T-helper 1 cell treated with Interleukin-12 subunit alpha and Interleukin-12 subunit beta and Interleukin-4 antibody, amounts not matched to agents 30 μg/mL and 1 μg/mL, for 36 hours (primary cell): Measurements from ENCODE around the gene TMEM132A.

ENCODE experiments used
- H3K27ac Mint-ChIP-seq: one replicate; pipeline ENCODE4 v1.8.0; 2021; ENCODE audit warnings: mild to moderate bottlenecking, mixed read lengths
- H3K27me3 Mint-ChIP-seq: one replicate; pipeline ENCODE4 v1.8.0; 2021; ENCODE audit warnings: low read depth, mixed read lengths
- H3K36me3 Mint-ChIP-seq: one replicate; pipeline ENCODE4 v1.8.0; 2021; ENCODE audit warnings: low read depth, mixed read lengths
- H3K4me1 Mint-ChIP-seq: one replicate; pipeline ENCODE4 v1.8.0; 2021; ENCODE audit warnings: low read depth, mixed read lengths
- H3K4me3 Mint-ChIP-seq: one replicate; pipeline ENCODE4 v1.8.0; 2021; ENCODE audit warnings: mild to moderate bottlenecking, moderate library complexity, mixed read lengths
- H3K9me3 Mint-ChIP-seq: one replicate; pipeline ENCODE4 v1.8.0; 2021; ENCODE audit warnings: mixed read lengths

Gene TMEM132A

GRCh38 chr11:60984149-60984548, 59.9 kb downstream of the TMEM132A start:
- Mint-ChIP-seq H3K27me3 (no peaks in the 10 kb centered on the region), H3K4me3 (peak overlapping the region; percentile 80), H3K27ac (peak overlapping the region; percentile 81), H3K4me1 (peaks cover 75% of the 10 kb centered on the region), H3K9me3 (no peaks in the 10 kb centered on the region), H3K36me3 (peaks cover 51% of the 10 kb centered on the region)

DNA sequence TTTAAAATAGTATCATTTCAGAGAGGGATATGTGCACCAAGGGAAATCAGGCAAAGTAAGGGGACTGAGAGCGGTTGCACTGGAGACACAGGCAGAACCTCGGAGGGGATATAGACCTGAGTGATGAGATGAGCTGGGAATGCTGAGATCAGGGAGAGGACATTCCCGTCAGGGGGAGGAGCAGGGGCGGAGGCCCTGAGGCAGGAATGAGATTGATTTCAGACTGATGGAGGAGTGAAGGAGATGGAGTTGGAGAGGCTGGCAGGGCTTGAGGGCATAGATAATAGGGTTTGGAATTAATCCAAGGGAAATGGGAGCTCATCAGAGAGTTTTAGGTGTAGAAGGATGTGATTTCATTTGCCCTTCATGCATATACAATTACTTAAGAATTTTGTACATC, 60.4 kb downstream of the TMEM132A start:
- H3K9me3 Mint-ChIP-seq = no peaks in the 10 kb centered on the region

GRCh38 chr11:60985501-60985900, 61.2 kb downstream of the TMEM132A start:
- peak overlapping the region; percentile 84 for H3K4me3 Mint-ChIP-seq
- no peaks in the 10 kb centered on the region for H3K9me3 Mint-ChIP-seq
- H3K4me1 Mint-ChIP-seq = peaks cover 74% of the 10 kb centered on the region
- no peaks in the 10 kb centered on the region for H3K27me3 Mint-ChIP-seq
- H3K36me3 Mint-ChIP-seq = peaks cover 50% of the 10 kb centered on the region
- H3K27ac Mint-ChIP-seq = peak overlapping the region; percentile 97

More for the DNA sequence above, 60.4 kb downstream of the TMEM132A start:
- Mint-ChIP-seq H3K27me3 (no peaks in the 10 kb centered on the region), H3K36me3 (peaks cover 55% of the 10 kb centered on the region), H3K4me3 (peak overlapping the region; percentile 80), H3K4me1 (peaks cover 78% of the 10 kb centered on the region), H3K27ac (peak overlapping the region; percentile 81)

DNA sequence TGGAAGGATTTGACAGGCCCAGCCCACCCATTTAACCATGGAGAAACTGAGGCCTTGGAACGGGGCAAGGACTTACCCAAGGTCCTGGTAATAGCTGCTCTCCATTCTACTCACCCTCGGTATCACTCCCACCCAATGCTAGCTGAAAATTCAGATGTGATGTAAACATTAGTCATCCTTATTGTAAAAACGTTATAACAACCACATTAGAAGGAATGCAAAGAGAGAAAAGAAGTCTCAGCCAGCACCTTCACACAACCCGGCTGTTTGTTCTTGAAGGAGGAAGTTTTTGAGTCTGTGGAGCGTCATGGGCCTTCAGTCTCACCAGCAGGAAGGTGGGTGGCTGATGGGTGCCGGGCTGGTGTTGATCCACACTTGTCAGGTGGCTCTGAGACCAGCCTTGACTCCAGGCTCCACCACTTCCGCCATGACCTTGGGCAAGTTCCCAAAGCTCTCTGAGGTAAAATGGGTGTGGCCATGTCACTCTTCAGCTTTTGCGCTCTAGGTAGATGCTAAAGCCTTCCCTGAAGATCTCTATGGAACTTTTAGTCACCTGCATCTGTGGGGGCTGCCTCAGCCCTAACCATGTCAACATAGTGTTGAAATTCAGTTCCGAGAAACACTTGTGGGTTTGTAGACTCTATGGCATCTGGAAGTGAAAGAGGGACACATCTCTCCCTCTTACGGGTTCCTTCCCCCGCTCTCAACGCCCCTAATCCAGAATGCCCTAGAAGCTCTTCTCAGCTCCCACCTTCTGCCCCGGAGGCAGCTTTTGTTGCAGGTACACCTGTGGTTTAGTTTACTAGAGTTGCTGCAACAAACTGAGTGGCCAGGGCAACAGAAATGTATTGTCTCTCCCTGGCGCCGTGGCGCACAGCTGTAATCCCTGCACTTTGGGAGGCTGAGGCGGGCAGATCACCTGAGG, 62.0 kb downstream of the TMEM132A start:
- Mint-ChIP-seq H3K36me3 (peaks cover 54% of the 10 kb centered on the region), H3K4me3 (peak overlapping the region; percentile 84), H3K4me1 (peaks cover 80% of the 10 kb centered on the region), H3K9me3 (no peaks in the 10 kb centered on the region), H3K27ac (peak overlapping the region; percentile 97), H3K27me3 (no peaks in the 10 kb centered on the region)
